ENCODE measurements around the gene LCE1E.

DNA sequence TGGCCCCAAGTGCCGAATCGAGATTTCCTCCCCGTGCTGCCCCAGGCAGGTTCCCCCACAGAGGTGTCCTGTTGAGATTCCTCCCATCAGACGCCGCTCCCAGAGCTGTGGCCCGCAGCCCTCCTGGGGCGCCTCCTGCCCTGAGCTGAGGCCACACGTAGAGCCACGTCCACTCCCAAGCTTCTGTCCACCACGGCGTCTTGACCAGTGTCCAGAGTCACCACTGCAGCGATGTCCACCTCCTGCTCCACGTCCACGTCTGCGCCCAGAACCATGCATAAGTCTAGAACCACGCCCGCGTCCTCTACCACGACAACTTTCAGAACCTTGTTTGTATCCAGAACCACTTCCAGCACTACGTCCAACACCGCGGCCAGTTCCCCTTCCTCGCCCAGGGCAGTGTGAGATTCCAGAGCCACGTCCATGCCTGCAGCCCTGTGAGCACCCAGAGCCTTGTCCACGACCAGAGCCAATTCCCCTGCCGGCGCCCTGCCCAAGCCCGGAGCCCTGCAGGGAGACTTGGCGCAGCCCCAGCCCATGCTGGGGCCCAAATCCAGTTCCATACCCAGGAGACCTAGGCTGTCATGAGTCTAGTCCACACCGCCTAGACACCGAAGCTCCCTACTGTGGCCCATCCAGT is 25.4 kb upstream of the LCE1E start:
- TF ChIP-seq, protein P1, sequence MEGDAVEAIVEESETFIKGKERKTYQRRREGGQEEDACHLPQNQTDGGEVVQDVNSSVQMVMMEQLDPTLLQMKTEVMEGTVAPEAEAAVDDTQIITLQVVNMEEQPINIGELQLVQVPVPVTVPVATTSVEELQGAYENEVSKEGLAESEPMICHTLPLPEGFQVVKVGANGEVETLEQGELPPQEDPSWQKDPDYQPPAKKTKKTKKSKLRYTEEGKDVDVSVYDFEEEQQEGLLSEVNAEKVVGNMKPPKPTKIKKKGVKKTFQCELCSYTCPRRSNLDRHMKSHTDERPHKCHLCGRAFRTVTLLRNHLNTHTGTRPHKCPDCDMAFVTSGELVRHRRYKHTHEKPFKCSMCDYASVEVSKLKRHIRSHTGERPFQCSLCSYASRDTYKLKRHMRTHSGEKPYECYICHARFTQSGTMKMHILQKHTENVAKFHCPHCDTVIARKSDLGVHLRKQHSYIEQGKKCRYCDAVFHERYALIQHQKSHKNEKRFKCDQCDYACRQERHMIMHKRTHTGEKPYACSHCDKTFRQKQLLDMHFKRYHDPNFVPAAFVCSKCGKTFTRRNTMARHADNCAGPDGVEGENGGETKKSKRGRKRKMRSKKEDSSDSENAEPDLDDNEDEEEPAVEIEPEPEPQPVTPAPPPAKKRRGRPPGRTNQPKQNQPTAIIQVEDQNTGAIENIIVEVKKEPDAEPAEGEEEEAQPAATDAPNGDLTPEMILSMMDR (IDR thresholded peaks at IDR 0.05): no peak
- TF ChIP-seq EP300 (IDR thresholded peaks at IDR 0.05; ENCODE audit: low read depth) (no peak), POLR2A (IDR thresholded peaks at IDR 0.05) (no peak), POLR2AphosphoS5 (IDR thresholded peaks at IDR 0.05) (no peak)

Measured in transverse colon (tissue), 4 donors.